Measurements from ENCODE around the gene ATL3.
"Not testable (repeated sequence)": the region's sequence is repeated elsewhere in the genome, so short reads cannot be mapped to it uniquely, and the experiment has no call there.

ATL3 gene

DNA sequence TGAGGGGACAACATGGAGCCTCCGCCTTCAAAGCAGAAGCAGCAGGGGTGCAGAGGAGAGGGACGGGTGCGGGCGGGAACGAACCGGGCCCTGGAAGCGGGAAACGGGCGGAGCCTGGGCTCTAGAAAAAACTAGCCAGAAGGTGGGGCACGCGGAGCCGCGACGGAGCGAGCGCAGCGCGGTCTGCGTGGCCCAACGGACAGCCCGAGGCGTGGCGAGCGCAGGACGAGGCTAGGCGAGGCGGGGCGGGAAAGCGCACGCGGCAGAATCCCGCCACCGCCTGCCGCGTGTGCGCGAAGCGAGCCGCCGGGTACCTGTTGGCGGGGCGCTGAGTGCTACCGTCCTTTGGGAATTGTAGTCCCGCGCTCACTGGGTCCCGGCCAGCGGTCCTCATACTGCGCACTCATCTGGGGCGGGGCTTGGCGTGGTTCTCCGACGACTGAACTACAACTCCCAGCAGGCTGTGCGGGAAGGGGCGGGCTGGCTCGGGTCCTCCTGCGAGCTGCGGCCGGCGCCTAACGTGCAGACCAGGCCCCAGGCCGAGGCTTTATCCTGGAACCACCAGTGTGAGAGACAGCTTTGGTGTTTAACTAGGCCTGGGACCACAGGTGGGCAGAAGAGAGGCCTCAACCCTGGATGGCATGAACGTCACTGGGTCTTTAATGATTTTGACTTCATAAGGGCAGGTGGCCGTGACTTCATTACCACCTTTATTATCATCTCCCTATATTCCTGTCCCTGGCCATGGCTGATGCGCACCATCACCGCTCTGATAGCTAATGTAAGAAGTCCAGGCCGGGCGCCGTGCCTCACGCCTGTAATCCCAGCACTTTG lies at the start of gene ATL3:
Gene ATL3 (minus strand): TSS at position 55 of the 834 bp plus-strand sequence. CDS start 41 bp downstream, at position 14.
- DNase-seq, result peak; percentile 96

DNA sequence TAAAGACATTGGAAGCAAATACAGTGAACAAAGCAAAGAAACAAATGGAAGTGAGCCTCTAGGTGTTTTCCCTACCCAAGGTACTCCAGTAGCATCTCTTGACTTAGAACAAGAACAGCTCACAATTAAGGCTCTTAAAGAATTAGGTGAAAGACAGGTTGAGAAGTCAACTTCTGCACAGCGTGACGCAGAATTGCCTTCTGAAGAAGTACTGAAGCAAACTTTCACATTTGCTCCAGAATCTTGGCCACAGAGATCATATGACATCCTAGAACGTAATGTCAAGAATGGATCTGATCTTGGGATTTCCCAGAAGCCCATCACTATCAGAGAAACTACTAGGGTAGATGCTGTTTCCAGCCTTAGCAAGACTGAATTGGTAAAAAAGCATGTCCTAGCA lies 49.4 kb upstream of the ATL3 start:
- DNase-seq, result no peak

- DNase-seq, result peak; percentile 47
Measured at GRCh38 chr11:63719987-63720386, 48.8 kb upstream of the ATL3 start.

DNA sequence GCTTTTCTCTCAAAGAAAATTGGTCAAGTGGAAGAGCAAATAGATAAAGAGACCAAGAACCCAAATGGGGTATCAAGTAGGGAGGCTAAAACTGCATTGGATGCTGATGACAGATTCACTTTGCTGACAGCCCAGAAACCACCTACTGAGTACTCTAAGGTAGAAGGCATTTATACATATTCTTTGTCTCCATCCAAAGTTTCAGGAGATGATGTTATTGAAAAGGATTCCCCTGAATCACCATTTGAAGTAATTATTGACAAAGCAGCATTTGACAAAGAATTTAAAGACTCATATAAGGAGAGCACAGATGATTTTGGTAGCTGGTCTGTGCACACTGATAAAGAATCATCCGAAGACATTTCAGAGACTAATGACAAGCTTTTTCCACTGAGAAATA lies 47.8 kb upstream of the ATL3 start:
- no peak for DNase-seq

GRCh38 chr11:63716046-63716445 lies 44.9 kb upstream of the ATL3 start:
- DNase-seq, result no peak

DNA sequence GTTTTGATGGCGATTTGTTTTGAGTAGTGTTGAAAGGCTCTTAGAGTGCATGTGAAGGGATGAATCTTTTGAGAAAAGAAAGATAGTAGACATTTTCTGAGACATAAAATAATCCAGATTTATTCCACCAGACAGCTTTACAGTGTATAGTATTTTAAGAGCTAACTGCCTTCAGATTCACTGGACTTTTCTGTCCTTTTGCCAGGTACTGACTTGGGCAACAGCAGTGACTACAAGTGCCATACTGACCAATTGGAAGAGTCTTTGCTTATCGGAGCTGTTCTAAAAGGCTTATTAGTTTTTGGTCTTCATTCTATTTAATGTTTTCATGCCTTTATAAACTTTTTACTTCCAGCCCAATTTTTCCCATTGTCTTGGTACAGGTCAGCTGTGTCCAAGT lies 42.6 kb upstream of the ATL3 start:
- DNase-seq, result no peak

DNA sequence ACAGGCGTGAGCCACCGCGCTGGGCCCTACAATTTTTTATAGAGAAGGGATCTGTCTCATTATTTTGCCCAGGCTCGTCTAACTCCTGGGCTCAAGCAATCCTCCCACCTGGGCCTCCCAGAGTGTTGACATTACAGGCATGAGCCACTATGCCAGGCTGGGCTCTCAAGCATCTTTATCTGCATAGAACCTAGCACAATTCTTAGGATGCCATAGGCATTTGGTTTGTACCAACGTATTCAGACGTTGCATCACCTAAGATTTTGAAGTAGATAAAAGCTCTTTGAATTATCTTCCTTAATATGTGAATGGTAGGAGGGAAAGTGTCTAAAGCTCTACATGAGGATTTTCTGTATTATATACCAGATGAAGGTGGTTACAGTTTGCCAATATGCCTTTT lies 40.7 kb upstream of the ATL3 start:
- no peak for DNase-seq

GRCh38 chr11:63710476-63711217 lies 39.5 kb upstream of the ATL3 start:
- DNase-seq, result no peak

GRCh38 chr11:63709336-63709884 lies 38.2 kb upstream of the ATL3 start:
- DNase-seq, result no peak

DNA sequence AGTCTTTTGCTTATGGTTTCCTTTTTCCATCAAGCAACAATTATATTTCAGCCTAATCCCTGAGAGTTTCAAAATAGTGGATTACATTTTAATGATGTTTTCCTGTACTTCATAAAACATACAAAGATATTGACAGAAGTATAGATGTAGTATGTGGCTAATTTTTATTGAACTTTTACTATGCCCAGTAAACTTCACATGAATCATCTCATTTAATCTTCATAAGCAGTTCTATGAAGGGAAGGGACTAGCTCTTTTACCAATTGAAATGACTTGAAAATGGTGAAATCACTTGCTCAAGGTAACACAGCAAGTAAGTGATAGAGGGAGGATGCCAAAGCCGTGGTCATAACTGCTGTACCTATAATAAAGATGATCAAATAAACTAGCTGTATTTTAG lies 37.6 kb upstream of the ATL3 start:
- no peak for DNase-seq

GRCh38 chr11:63705526-63705925 lies 34.4 kb upstream of the ATL3 start:
- no peak for DNase-seq

DNA sequence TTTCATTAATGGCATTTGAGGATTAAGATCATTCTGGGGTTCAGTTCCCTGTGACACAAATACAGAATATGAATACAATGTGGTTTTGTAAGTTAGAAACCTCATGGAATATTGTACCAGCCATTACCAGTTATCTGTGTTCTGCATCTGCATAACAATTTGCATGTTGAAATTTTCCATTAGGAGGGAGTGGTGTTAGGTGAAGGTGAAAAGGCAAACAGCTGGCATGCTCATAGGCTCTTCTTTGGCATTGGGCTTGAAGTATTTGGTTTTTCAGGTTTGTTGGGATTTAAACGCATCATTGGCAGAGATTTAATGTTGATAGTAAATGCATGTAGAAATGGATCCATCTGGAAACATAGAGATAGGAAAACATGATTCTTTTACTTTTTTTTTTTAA lies 28.7 kb upstream of the ATL3 start:
- peak; percentile 21 for DNase-seq

- DNase-seq, result peak; percentile 25
Measured at GRCh38 chr11:63698976-63699733, 28.0 kb upstream of the ATL3 start.

GRCh38 chr11:63694596-63694995 lies 23.4 kb upstream of the ATL3 start:
- no peak for DNase-seq

GRCh38 chr11:63687845-63688244 lies 16.7 kb upstream of the ATL3 start:
- no peak for DNase-seq

DNA sequence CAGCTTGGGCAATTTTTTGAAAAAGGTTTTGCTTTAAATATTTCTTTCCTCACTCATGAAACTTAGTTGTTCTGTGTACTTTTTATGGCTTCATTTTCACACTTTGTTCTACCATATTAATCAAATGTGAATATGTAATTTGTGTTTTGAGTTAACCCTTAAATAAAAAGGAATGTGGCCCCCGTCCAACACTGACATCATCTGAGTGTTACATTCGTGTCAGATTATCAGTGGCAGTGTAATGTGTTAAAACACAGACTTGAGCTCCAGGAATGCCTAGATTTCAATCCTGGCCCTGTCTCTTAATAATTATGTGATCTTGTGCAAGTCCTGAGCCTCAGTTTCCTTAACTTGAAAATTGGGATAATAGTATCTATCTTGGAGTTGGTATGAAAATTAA lies 15.8 kb upstream of the ATL3 start:
- no peak for DNase-seq

DNA sequence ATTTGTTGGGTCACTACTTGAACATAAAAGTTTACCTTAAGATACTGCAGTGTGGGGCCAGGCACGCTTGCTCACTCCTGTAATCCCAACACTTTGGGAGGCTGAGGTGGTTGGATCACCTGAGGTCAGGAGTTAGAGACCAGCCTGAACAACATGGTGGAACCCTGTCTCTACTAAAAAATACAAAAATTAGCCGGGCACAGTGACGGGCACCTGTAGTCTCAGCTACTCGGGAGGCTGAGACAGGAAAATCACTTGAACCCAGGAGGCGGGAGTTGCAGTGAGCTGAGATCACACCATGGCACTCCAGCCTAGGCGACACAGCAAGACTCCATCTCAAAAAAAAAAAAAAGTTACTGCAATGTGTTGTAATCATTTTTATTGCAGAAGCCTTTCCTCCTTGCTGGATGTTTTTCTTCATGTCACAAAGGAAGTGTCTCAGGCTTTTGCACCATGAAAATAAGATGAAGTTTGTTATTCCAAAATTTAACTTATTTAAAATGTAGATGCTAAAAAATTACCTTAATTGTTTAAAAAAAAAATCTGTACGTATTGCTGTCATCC lies 14.1 kb upstream of the ATL3 start:
- DNase-seq, result not testable (repeated sequence)

DNA sequence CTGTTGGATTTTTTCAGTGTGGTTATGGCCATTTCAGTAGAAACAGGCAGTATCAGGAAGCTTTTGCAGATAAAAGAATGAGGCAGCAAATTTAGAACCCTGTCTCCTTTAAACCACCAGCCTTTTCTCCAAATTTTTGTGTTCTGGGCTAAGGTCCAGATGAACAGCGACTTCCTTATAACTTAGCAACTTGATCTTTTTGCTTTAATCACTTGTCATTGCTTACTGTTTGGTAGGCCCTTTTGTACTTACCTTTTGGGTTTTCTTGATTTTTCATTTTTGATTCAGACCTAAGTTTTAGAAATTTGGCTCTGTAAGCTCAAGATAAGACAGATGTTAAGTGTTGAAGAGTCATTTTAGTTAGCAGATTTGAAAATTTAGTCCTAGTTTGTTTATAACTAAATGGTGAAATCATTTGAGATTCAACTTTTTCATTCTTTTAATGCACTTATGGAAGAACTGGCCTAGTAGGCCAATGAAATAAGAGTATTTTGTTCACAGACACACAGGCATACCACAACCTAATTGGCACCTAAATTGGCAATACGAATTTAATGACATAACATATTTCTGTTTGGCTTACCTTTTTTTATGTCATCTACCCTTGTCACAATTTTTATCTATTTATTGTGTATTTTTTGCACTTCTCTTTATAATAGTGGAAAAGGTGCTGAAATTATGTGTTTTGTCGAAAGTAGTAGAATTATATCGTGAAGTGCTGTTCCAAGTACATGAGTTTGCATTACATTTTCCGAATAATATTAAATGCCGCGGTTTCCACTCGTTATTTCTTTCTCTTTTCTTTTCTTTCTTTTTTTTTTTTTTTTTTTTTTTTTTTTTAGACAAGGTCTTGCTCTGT lies 12.2 kb upstream of the ATL3 start:
- DNase-seq, result peak; percentile 82

DNA sequence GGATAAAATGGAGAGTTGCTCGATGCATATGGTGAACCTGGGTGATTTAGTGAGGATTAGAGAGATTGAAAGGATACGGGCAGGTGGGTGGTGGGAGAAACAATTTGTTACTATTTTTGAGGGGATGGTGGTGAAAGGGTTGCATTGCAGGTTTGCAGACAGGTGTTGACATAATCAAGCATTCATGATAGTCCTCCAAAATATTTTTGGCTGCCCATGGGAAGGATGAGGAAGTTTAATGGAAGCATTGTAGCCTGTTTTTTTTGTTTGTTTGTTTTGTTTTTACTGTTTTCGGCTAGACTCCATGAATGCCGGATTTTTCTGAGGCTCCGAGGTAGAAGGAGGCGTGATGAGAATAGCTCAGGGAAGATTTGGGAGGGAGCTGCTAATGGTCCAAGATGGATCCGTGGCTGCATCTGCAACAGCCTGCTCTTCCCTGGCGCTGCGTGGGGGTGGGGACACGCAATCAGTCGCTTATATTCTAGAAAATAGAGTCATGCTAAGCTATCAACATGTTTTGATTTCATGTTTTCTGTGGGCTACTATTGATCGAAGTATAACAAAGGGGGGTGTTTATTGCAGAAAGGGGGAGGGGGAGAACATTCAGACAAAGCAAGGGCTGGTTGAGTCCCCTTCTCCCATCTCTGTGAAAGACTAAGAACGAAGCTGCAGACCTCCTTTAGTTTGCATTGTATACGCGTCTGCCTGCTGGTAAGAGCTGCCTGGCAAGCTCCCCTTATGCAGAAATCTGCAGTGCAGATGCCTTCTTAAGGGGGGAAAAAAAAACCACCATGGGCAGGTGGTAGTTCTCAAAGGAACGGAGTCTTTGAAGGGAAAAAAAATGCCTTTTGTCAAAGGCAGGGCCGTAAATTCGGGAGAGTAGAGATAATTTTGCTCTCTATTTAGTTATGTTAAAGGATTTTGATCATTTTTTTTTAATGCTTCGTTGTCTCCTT lies 11.2 kb upstream of the ATL3 start:
- peak; percentile 42 for DNase-seq

DNA sequence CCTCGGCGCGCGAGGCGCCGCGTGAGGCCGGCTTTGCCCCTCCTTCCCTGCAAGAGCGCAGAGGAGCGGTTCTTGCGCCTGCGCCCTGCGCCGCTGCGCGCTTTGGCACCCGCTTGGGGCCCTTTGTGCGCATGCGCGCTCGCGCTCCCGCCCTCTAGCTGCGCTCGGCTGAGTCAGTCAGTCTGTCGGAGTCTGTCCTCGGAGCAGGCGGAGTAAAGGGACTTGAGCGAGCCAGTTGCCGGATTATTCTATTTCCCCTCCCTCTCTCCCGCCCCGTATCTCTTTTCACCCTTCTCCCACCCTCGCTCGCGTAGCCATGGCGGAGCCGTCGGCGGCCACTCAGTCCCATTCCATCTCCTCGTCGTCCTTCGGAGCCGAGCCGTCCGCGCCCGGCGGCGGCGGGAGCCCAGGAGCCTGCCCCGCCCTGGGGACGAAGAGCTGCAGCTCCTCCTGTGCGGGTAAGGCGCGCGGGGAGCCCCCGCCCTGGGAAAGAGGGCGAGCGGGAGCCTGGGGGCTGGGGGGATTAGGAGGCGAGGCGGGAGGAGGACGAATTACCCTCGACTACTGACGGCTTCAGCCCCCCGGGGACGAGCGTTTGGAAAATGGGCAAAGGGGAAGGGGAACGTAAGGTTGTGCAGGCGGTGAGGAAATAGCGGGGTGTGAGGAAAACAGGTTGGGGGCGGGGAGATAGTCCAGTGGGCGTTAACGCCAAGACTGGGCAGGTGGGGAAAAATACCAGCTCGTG lies 10.3 kb upstream of the ATL3 start, which contains the start of gene RTN3:
Gene RTN3 (plus strand): TSS at position 180 of the 745 bp plus-strand sequence. CDS start 137 bp downstream, at position 317.
- DNase-seq, result peak; percentile 97

Measured in hematopoietic multipotent progenitor cell treated with erythropoietin and hydrocortisone succinate and interleukin-3 and kit ligand, for 8 days (in vitro differentiated cells).